ENCODE measurements around the gene PTGIS.

Gene PTGIS

DNA sequence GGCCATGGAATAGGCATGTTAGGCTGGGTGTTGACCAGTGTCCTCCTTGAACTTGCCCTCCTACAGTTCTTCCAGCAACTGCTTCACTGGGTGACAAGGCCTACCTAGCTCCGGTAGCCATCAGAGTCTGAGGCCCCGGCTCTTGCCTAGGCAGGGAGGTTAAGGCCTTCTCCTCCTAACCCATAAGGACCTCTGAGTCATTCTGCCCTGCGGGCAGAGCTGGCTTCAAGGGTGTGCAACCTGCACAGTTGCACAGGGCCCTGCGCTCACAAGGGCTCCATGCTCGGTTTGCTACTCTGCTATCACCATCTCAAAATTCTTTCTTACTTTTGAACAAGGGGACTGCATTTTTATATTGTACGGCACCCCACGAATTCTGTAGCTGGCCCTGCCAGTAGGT lies 103.4 kb downstream of the PTGIS start:
- TF ChIP-seq, protein P1, sequence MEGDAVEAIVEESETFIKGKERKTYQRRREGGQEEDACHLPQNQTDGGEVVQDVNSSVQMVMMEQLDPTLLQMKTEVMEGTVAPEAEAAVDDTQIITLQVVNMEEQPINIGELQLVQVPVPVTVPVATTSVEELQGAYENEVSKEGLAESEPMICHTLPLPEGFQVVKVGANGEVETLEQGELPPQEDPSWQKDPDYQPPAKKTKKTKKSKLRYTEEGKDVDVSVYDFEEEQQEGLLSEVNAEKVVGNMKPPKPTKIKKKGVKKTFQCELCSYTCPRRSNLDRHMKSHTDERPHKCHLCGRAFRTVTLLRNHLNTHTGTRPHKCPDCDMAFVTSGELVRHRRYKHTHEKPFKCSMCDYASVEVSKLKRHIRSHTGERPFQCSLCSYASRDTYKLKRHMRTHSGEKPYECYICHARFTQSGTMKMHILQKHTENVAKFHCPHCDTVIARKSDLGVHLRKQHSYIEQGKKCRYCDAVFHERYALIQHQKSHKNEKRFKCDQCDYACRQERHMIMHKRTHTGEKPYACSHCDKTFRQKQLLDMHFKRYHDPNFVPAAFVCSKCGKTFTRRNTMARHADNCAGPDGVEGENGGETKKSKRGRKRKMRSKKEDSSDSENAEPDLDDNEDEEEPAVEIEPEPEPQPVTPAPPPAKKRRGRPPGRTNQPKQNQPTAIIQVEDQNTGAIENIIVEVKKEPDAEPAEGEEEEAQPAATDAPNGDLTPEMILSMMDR (IDR thresholded peaks at IDR 0.05; ENCODE audit: low read depth, low read length): no peak
- no peak for DNase-seq (ENCODE audit: low read depth in 2 of 2)
- H3K4me3 ChIP-seq (replicated peaks in 1 of 2; ENCODE audit: low read depth in 2 of 2, low read length in 2 of 2): no peak overlapping the region

DNA sequence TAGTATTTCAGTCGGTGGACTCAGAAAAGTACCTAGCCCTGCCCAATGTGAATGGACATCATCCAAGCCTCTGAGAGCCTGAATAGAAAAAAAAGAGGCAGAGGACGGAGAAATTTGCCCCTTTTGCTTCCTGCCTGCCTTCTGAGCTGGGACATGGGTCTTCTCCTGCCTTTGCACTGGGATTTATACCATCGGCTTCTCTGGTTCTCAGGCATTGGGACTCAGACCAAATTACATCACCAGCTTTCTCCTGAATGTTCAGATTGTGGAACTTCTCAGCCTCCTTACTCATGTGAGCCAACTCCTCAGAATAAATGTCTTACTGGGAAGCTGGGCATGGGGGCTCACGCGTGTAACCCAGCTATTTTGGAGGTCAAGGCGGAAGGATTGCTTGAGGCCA lies 105.3 kb downstream of the PTGIS start:
- H3K4me3 ChIP-seq (replicated peaks in 1 of 2; ENCODE audit: low read depth in 2 of 2, low read length in 2 of 2): no peak overlapping the region
- no peak for DNase-seq (ENCODE audit: low read depth in 2 of 2)
- TF ChIP-seq, protein P1 (IDR thresholded peaks at IDR 0.05; ENCODE audit: low read depth, low read length): no peak

DNA sequence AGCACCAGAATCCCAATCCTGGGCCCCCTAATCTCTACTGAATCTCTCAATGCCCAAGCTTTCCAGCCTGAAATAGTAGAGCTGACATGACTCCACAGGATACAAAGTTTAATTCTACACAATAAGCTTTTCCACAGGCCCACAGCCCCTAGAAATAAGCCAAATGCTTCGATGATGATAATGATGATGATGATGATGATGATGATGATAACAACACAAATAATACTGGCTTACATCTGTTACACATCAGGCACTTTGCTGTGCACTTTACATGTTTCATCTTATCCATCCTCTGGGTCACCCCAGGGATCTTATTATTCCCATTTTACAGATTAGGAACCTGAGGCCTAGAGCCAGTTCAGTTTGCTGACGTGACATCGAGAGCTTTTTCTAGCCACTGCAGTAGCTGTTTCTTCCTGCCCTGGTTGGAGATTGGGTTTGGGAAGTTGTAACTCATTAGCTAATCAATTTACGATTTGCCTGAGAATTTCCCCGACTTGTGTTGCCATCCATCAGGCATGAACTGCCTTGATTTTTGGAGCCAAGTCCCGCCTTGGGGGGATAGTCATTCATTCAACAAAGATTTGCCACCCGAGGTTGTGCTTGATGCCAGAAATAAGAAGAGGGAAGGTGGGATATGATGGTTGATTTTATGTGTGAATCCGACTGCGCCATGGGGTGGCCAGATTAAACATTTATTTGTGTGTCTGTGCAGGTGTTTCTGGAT lies 105.9 kb downstream of the PTGIS start:
- TF ChIP-seq, protein P1 (IDR thresholded peaks at IDR 0.05; ENCODE audit: low read depth, low read length): no peak
- DNase-seq (ENCODE audit: low read depth in 2 of 2): no peak
- H3K4me3 ChIP-seq (replicated peaks in 1 of 2; ENCODE audit: low read depth in 2 of 2, low read length in 2 of 2): no peak overlapping the region

DNA sequence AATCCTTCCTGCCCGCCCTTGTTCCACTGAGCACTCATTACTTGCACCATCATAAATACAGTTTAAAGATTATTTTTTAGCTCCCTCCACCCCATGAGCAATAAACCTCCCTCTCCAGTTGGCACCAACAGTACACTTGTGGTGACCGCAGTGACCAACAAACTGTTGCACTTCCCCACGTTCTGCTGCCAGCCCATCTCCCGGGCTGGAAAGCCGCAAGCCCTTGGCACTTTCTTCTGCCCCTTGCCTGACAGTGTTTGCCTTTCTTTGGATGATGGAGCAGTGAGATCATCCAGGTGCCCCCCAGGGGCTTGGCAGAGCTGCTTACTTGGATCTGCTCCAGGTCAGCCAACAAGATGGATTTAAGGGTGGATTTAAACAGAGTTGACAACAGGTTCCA lies 107.0 kb downstream of the PTGIS start:
- no peak overlapping the region for H3K4me3 ChIP-seq (replicated peaks in 1 of 2; ENCODE audit: low read depth in 2 of 2, low read length in 2 of 2)
- TF ChIP-seq, protein P1 (IDR thresholded peaks at IDR 0.05; ENCODE audit: low read depth, low read length): no peak
- no peak for DNase-seq (ENCODE audit: low read depth in 2 of 2)

DNA sequence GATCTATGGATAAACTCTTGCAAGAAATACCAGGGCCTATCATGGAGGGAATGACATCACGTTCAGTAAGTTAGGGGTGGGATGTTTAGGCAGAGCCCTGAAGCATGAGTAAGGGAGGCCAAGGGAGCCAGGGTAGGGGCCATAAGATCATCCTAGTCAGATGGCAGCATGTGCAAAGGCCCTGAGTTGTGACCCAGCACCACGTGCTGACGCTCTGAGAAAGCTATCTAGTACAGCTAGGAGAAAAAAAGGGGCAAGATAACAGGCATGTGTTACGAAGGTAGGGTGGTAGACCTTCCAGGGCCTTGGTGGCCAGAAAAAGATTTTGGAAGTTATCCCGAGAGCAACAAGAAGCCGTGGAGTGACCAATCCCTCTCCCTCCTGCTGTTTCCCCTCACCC lies 107.8 kb downstream of the PTGIS start:
- H3K4me3 ChIP-seq (replicated peaks in 1 of 2; ENCODE audit: low read depth in 2 of 2, low read length in 2 of 2): no peak overlapping the region
- DNase-seq (ENCODE audit: low read depth in 2 of 2): no peak
- TF ChIP-seq, protein P1 (IDR thresholded peaks at IDR 0.05; ENCODE audit: low read depth, low read length): no peak

DNA sequence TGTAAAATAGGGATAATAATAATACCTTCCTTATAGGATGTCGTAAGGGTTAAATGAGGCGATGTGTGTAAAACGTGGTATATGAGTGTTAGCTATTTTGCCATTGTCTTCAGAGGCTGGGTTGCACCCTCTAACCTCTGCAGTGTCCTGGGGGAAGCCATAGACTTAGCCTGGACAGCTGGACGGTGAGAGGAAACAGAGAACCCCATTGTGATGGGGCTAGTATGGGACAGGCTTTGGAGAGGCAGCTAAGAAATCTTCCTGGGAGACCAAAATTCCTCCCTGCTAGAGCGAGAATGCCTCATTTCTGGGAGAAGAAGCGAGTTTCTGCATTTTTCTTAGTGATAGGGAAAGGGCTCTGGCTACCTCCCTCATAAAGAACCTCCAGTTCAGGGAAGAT lies 108.3 kb downstream of the PTGIS start:
- no peak for DNase-seq (ENCODE audit: low read depth in 2 of 2)
- TF ChIP-seq, protein P1 (IDR thresholded peaks at IDR 0.05; ENCODE audit: low read depth, low read length): no peak
- H3K4me3 ChIP-seq (replicated peaks in 1 of 2; ENCODE audit: low read depth in 2 of 2, low read length in 2 of 2): no peak overlapping the region

DNA sequence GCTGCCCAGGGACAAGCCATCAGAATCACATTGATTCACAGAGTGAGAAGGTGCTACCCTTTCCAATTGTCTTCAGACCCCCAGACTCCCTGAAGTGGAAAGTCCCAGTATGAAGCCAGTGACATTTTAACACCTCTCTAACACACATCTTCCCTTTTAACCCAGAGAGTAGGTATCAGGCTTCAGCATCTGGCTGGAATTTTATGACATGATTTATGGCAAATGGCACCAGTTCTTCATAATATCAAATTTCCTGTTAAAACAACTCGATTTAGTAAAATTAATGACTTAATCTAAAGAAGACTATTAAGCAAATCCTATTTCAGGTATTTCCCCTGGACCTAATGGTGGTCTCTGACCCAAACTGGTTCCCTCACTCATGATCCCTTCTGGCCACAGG lies 110.5 kb downstream of the PTGIS start:
- H3K4me3 ChIP-seq (replicated peaks in 1 of 2; ENCODE audit: low read depth in 2 of 2, low read length in 2 of 2): no peak overlapping the region
- TF ChIP-seq, protein P1 (IDR thresholded peaks at IDR 0.05; ENCODE audit: low read depth, low read length): no peak
- no peak for DNase-seq (ENCODE audit: low read depth in 2 of 2)
